HCT116 (cell line): Measurements from ENCODE around the gene LYRM1. TPM values are rescaled to one million over a fixed set of nuclear protein-coding genes. Genes with fewer than 3 reads are reported as not detected.

Experiments used
- ATAC-seq: fragments of 200-7000 bp; cut with Tn5 transposase; 2 replicates; pipeline ENCODE4 v1.9.1; 2020; ENCODE audit warnings: mild to moderate bottlenecking, moderate library complexity
- BruUV-seq: library from RNA; stranded (reverse); fragments of 400-500 nt; replicated peaks from 2 replicates; lab custom pipeline; 2021; lab: Mats Ljungman, UMichigan
- CTCF ChIA-PET: fragments of 300-600 bp; sonication (Branson Sonifier 250); formaldehyde crosslinking; loops from one replicate; lab custom pipeline; 2021; ENCODE audit warnings: antibody characterized with exemption; lab: Charles Lee
- POLR2A ChIA-PET: fragments of 300-600, 350-600 bp; sonication (Branson Sonifier 250); formaldehyde crosslinking; loops from one replicate; lab custom pipeline; 2021; ENCODE audit warnings: antibody characterized with exemption; lab: Charles Lee
- RAD21 ChIA-PET, 2 experiments: fragments of 300-600 bp; sonication (Branson Sonifier 250); formaldehyde crosslinking; loops; one replicate each; lab custom pipeline; 2023; ENCODE audit warnings: low total read pairs in 2 of 2; ENCODE audit not compliant: uncharacterized antibody in 2 of 2, unreplicated experiment in 2 of 2, low non-redundant PET in 1 of 2; lab: Charles Lee
- DNase-seq: peaks from one replicate; pipeline ENCODE4 v3.0.0-alpha.2; 2010; ENCODE audit warnings: low read depth, low spot score
- H2AFZ ChIP-seq: fragments of 200-600 bp; shearing (Covaris generic), sonication (generic); 2 replicates; pipeline ENCODE4 v1.6.1; 2017; ENCODE audit warnings: low read depth, mixed run types, mixed read lengths, antibody characterized with exemption, low read length; ENCODE audit not compliant: poor library complexity, severe bottlenecking
- H3K27ac ChIP-seq: 2 replicates; pipeline ENCODE4 v1.5.1; 2012; ENCODE audit warnings: low read depth, low read length
- H3K27me3 ChIP-seq: fragments of 200-600 bp; sonication (generic); 2 replicates; pipeline ENCODE4 v1.6.1; 2016; ENCODE audit warnings: mixed run types, low read length, mixed read lengths; ENCODE audit not compliant: insufficient read depth
- H3K36me3 ChIP-seq, 2 experiments: fragments of 200-500 bp in 1 of 2; fragments of 200-600 bp in 1 of 2; sonication (Bioruptor generic) in 1 of 2; sonication (generic) in 1 of 2; 2 replicates each; pipeline versions ENCODE4 v1.5.1 to v1.6.1; 2014 to 2016; ENCODE audit warnings: low read length in 2 of 2, inconsistent platforms in 1 of 2, mixed read lengths in 1 of 2, mixed run types in 1 of 2; ENCODE audit not compliant: insufficient read depth in 2 of 2, control insufficient read depth in 1 of 2
- H3K4me1 ChIP-seq, 2 experiments: fragments of 200-600 bp in 1 of 2; sonication (generic) in 1 of 2; 2 replicates each; pipeline versions ENCODE4 v1.5.1 to v1.6.1; 2012 to 2017; ENCODE audit warnings: low read length in 2 of 2, inconsistent platforms in 1 of 2, mild to moderate bottlenecking in 1 of 2, mixed read lengths in 1 of 2, mixed run types in 1 of 2, moderate library complexity in 1 of 2; ENCODE audit not compliant: insufficient read depth in 2 of 2, control insufficient read depth in 1 of 2
- H3K4me2 ChIP-seq: fragments of 200-600 bp; sonication (generic); 2 replicates; pipeline ENCODE4 v1.6.1; 2017; ENCODE audit warnings: mixed run types, low read length, mixed read lengths
- H3K4me3 ChIP-seq, 2 experiments: fragments of 200-600 bp in 1 of 2; sonication (generic) in 1 of 2; replicated peaks in 1 of 2; 2 replicates each; pipeline ENCODE4 v1.5.1; 2011 to 2016; ENCODE audit warnings: low read length in 2 of 2, control low read depth in 1 of 2, low read depth in 1 of 2, mild to moderate bottlenecking in 1 of 2, mixed read lengths in 1 of 2, mixed run types in 1 of 2
- H3K79me2 ChIP-seq: fragments of 200-600 bp; sonication (generic); 2 replicates; pipeline ENCODE4 v1.6.1; 2017; ENCODE audit warnings: mild to moderate bottlenecking, mixed run types, low read length, moderate library complexity, mixed read lengths; ENCODE audit not compliant: insufficient read depth
- H3K9ac ChIP-seq: fragments of 200-600 bp; sonication (generic); 2 replicates; pipeline ENCODE4 v1.6.1; 2016; ENCODE audit warnings: low read length, mixed read lengths
- H3K9me2 ChIP-seq: fragments of 200-600 bp; sonication (generic), shearing (Covaris generic); 2 replicates; pipeline ENCODE4 v1.6.1; 2017; ENCODE audit warnings: mixed run types, mild to moderate bottlenecking, moderate library complexity; ENCODE audit not compliant: insufficient read depth
- H3K9me3 ChIP-seq, 2 experiments: fragments of 200-500 bp in 1 of 2; fragments of 200-600 bp in 1 of 2; sonication (Bioruptor generic) in 1 of 2; sonication (generic) in 1 of 2; 2 replicates each; pipeline ENCODE4 v1.6.1; 2014 to 2017; ENCODE audit warnings: low read length in 2 of 2, mixed read lengths in 2 of 2, inconsistent platforms in 1 of 2, low read depth in 1 of 2, mild to moderate bottlenecking in 1 of 2, mixed run types in 1 of 2, moderate library complexity in 1 of 2; ENCODE audit not compliant: control insufficient read depth in 1 of 2, insufficient read depth in 1 of 2
- H4K20me1 ChIP-seq: fragments of 200-600 bp; sonication (generic), shearing (Covaris generic); 2 replicates; pipeline ENCODE4 v1.6.1; 2017; ENCODE audit warnings: mixed run types, mild to moderate bottlenecking, moderate library complexity; ENCODE audit not compliant: insufficient read depth
- FOSL1 ChIP-seq: IDR thresholded peaks from 2 replicates; pipeline ENCODE4 v1.6.1; 2012; ENCODE audit warnings: low read depth
- JUND ChIP-seq: IDR thresholded peaks from 2 replicates; pipeline ENCODE4 v1.6.1; 2012
- POLR2A ChIP-seq: IDR thresholded peaks from 2 replicates; pipeline ENCODE4 v1.7.0; 2011; ENCODE audit warnings: borderline replicate concordance; ENCODE audit not compliant: insufficient read depth, insufficient read length; ENCODE audit errors: extremely low read depth
- POLR2AphosphoS5 ChIP-seq: IDR thresholded peaks from 2 replicates; pipeline ENCODE4 v1.6.1; 2011; ENCODE audit warnings: mild to moderate bottlenecking, low read depth, low read length, moderate library complexity
- RAD21 ChIP-seq: IDR thresholded peaks from 2 replicates; pipeline ENCODE4 v1.6.1; 2012; ENCODE audit warnings: low read depth, mild to moderate bottlenecking
- SP1 ChIP-seq: IDR thresholded peaks from 2 replicates; pipeline ENCODE4 v1.6.1; 2012; ENCODE audit warnings: low read depth
- YY1 ChIP-seq: IDR thresholded peaks from 2 replicates; pipeline ENCODE4 v1.6.1; 2011; ENCODE audit warnings: low read length, low read depth, moderate library complexity, mild to moderate bottlenecking; ENCODE audit not compliant: insufficient replicate concordance; ENCODE audit errors: extremely low read depth
- ZFX ChIP-seq: fragments of 450-650 bp; IDR thresholded peaks from 2 replicates; pipeline ENCODE4 v1.6.1; 2017
- intact Hi-C: fragments of 100-400 bp; cut with micrococcal nuclease; formaldehyde crosslinking; loops from 2 replicates; pipeline ENCODE4 v1.10.0; 2022
- total RNA-seq: library from RNA; stranded (reverse); gene quantifications from one replicate; pipeline ENCODE4 v1.2.1, GENCODE V29; 2021; ENCODE audit not compliant: unreplicated experiment

Gene LYRM1
- total RNA-seq, 1 experiment from 2014 or later: 26.7 TPM

- peaks cover 5 to 13% of the 10 kb centered on the region in 2 experiments; a peak in 3 of 4 replicates for H3K36me3 ChIP-seq
- POLR2A ChIA-PET: no interaction called here
- intact Hi-C loops: loop anchor here (5.0 kb wide), 3 partner anchors 47 to 1822 kb away; partner anchors contain the start of genes DCUN1D3, LDAF1 and LYRM1
Measured at GRCh38 chr16:20854963-20855362, 45.6 kb upstream of the LYRM1 start.

GRCh38 chr16:20857281-20857680 is 43.3 kb upstream of the LYRM1 start:
- Histone ChIP-seq H4K20me1 (no peaks in the 10 kb centered on the region), H3K9me3 (no peaks in the 10 kb centered on the region), H3K4me3 (no peak overlapping the region), H3K4me2 (no peak overlapping the region), H3K9me2 (no peaks in the 10 kb centered on the region), H3K4me1 (peaks cover 3 to 8% of the 10 kb centered on the region in 2 experiments; a peak in 3 of 4 replicates), H3K9ac (no peak overlapping the region), H3K79me2 (peaks cover 2% of the 10 kb centered on the region; the same call in 1 of the 2 replicates), H3K27ac (no peak overlapping the region), H2AFZ (no peak overlapping the region), H3K27me3 (no peaks in the 10 kb centered on the region), H3K36me3 (peaks cover 5 to 19% of the 10 kb centered on the region in 2 experiments; a peak in 3 of 4 replicates)
- ChIA-PET RAD21 (no interaction called here), POLR2A (interaction anchor here (0.6 to 0.8 kb wide), 2 partner anchors 9 to 76 kb away, joined by 3 read pairs; no protein-coding TSS in a partner anchor), CTCF (no interaction called here)
- DNase-seq: no peak
- BruUV-seq: no TSS peak
- intact Hi-C loops: no loop called here
- ATAC-seq: no peak
- TF ChIP-seq POLR2AphosphoS5 (no peak), FOSL1 (no peak), ZFX (no peak), RAD21 (no peak), POLR2A (no peak), YY1 (no peak), JUND (no peak), SP1 (no peak)

More at GRCh38 chr16:20854963-20855362, 45.6 kb upstream of the LYRM1 start:
- H3K79me2 ChIP-seq: no peaks in the 10 kb centered on the region
- no peak overlapping the region for H2AFZ ChIP-seq
- H3K27ac ChIP-seq: no peak overlapping the region
- ChIA-PET RAD21 (no interaction called here), CTCF (no interaction called here)
- no peaks in the 10 kb centered on the region for H4K20me1 ChIP-seq
- no TSS peak for BruUV-seq
- H3K9ac ChIP-seq: no peak overlapping the region
- ATAC-seq (no peak), DNase-seq (no peak)
- no peak overlapping the region for H3K4me3 ChIP-seq
- H3K9me3 ChIP-seq: no peaks in the 10 kb centered on the region
- H3K9me2 ChIP-seq: no peaks in the 10 kb centered on the region
- no peak overlapping the region for H3K4me2 ChIP-seq
- TF ChIP-seq FOSL1: no peak
- TF ChIP-seq SP1: no peak
- no peaks in the 10 kb centered on the region for H3K27me3 ChIP-seq
- peaks cover 19 to 22% of the 10 kb centered on the region in 2 experiments for H3K4me1 ChIP-seq
